Vagina (tissue), 2 donors: ENCODE measurements around the gene TAAR2.

Experiments used
- CTCF ChIP-seq, 3 experiments: fragments of 450-650 bp in 2 of 3; fragments of 200-600 bp in 1 of 3; sonication (generic) in 1 of 3; IDR thresholded peaks; one replicate each; pipeline ENCODE4 v1.5.1; 2017 to 2019; ENCODE audit warnings: antibody characterized with exemption in 3 of 3, mild to moderate bottlenecking in 2 of 3, moderate library complexity in 2 of 3
- POLR2A ChIP-seq, 2 donors: fragments of 450-650 bp; IDR thresholded peaks; one replicate each; pipeline ENCODE4 v1.6.1; 2017; ENCODE audit warnings: antibody characterized with exemption in 2 of 2, mild to moderate bottlenecking in 2 of 2, moderate library complexity in 2 of 2
- POLR2AphosphoS5 ChIP-seq, 2 donors: sonication (generic); formaldehyde crosslinking; IDR thresholded peaks; one replicate each; pipeline ENCODE4 v1.9.0; 2017; ENCODE audit warnings: antibody characterized with exemption in 2 of 2, mild to moderate bottlenecking in 2 of 2, low read depth in 1 of 2; ENCODE audit not compliant: insufficient read depth in 1 of 2

GRCh38 chr6:132616677-132617076 is 7.4 kb downstream of the TAAR2 start:
- TF ChIP-seq POLR2A (IDR thresholded peaks at IDR 0.05) (no peak), CTCF (IDR thresholded peaks at IDR 0.05) (no peak), POLR2AphosphoS5 (IDR thresholded peaks at IDR 0.05; ENCODE audit: insufficient read depth in 1 of 2, low read depth in 1 of 2) (no peak)
